HepG2 (cell line): ENCODE data around the gene FUCA1. TPM values are rescaled to one million over a fixed set of nuclear protein-coding genes. Genes with fewer than 3 reads are reported as not detected.

Experiments used
- CEBPZ ChIP-seq: IDR thresholded peaks from 2 replicates; pipeline ENCODE4 v1.6.1; 2012; ENCODE audit warnings: low read length, improper control_type of control experiment
- GABPA ChIP-seq, 2 experiments: IDR thresholded peaks; 2 replicates each; pipeline ENCODE4 v1.6.1; 2011 to 2016; ENCODE audit warnings: low read depth in 2 of 2, low read length in 1 of 2, missing biosample characterization in 1 of 2, missing genetic modification characterization in 1 of 2
- HOXA3 ChIP-seq: sonication (generic); formaldehyde crosslinking; IDR thresholded peaks from 2 replicates; pipeline ENCODE4 v1.5.0; 2020; ENCODE audit warnings: missing genetic modification reagents
- IKZF4 ChIP-seq: sonication (generic); formaldehyde crosslinking; IDR thresholded peaks from 2 replicates; pipeline ENCODE4 v1.5.1; 2020; ENCODE audit warnings: borderline replicate concordance, mild to moderate bottlenecking, low read depth, missing genetic modification reagents; ENCODE audit errors: not compliant biosample characterization
- MIER2 ChIP-seq: IDR thresholded peaks from 2 replicates; pipeline ENCODE4 v1.6.1; 2016; ENCODE audit warnings: missing biosample characterization, missing genetic modification reagents
- PRMT3 ChIP-seq: sonication (generic); formaldehyde crosslinking; IDR thresholded peaks from 2 replicates; pipeline ENCODE4 v1.8.1; 2022; ENCODE audit warnings: low read depth, mild to moderate bottlenecking, moderate library complexity, missing genetic modification reagents, borderline replicate concordance
- PRPF4 ChIP-seq: fragments of 200-400 bp; formaldehyde crosslinking; IDR thresholded peaks from 2 replicates; pipeline ENCODE4 v1.6.1; 2016; ENCODE audit warnings: low read length, low read depth; ENCODE audit not compliant: poor library complexity, severe bottlenecking
- RFX5 ChIP-seq: IDR thresholded peaks from 2 replicates; pipeline ENCODE4 v1.6.1; 2011; ENCODE audit warnings: low read depth, low read length, improper control_type of control experiment
- SALL1 ChIP-seq: sonication (generic); formaldehyde crosslinking; IDR thresholded peaks from 2 replicates; pipeline ENCODE4 v1.8.0; 2022; ENCODE audit warnings: mild to moderate bottlenecking, missing genetic modification reagents
- SNAPC5 ChIP-seq: sonication (generic); formaldehyde crosslinking; IDR thresholded peaks from 2 replicates; pipeline ENCODE4 v1.8.1; 2023; ENCODE audit warnings: mild to moderate bottlenecking, missing genetic modification reagents, borderline replicate concordance
- STAG1 ChIP-seq: sonication (generic); formaldehyde crosslinking; IDR thresholded peaks from 2 replicates; pipeline ENCODE4 v1.4.0; 2020; ENCODE audit warnings: missing genetic modification reagents
- THRA ChIP-seq: sonication (generic); formaldehyde crosslinking; IDR thresholded peaks from 2 replicates; pipeline ENCODE4 v1.4.0; 2020; ENCODE audit warnings: missing genetic modification reagents, borderline replicate concordance
- ZFP36 ChIP-seq: fragments of 150-350 bp; IDR thresholded peaks from 2 replicates; pipeline ENCODE4 v1.6.1; 2018; ENCODE audit warnings: borderline replicate concordance, low read length, low read depth; ENCODE audit not compliant: partially characterized antibody
- ZNF260 ChIP-seq: sonication (generic); formaldehyde crosslinking; IDR thresholded peaks from 2 replicates; pipeline ENCODE4 v1.4.0; 2020; ENCODE audit warnings: missing genetic modification reagents, low read depth, mild to moderate bottlenecking, borderline replicate concordance
- ZNF281 ChIP-seq: sonication (generic); formaldehyde crosslinking; IDR thresholded peaks from 2 replicates; pipeline ENCODE4 v1.4.0; 2020; ENCODE audit warnings: missing genetic modification reagents, borderline replicate concordance
- ZNF33B ChIP-seq: sonication (generic); formaldehyde crosslinking; IDR thresholded peaks from 2 replicates; pipeline ENCODE4 v1.5.1; 2020; ENCODE audit warnings: mild to moderate bottlenecking, missing genetic modification reagents
- ZNF460 ChIP-seq: sonication (generic); formaldehyde crosslinking; IDR thresholded peaks from 2 replicates; pipeline ENCODE4 v1.5.1; 2020; ENCODE audit warnings: missing genetic modification reagents, mild to moderate bottlenecking, borderline replicate concordance
- ZNF598 ChIP-seq: sonication (generic); formaldehyde crosslinking; IDR thresholded peaks from 2 replicates; pipeline ENCODE4 v1.5.1; 2020; ENCODE audit warnings: mild to moderate bottlenecking, missing genetic modification reagents, borderline replicate concordance
- ZNF605 ChIP-seq: sonication (generic); formaldehyde crosslinking; IDR thresholded peaks from 2 replicates; pipeline ENCODE4 v1.8.0; 2022; ENCODE audit warnings: mild to moderate bottlenecking, missing genetic modification reagents
- polyA plus RNA-seq, 8 experiments: library from polyadenylated mRNA; depleted of rRNA in 3 of 8; stranded (reverse) in 7 of 8; unstranded in 1 of 8; fragments of >200 nt; fragmentation: Illumina TruSeq in 4 of 8; extraction: Trizol in 4 of 8; gene quantifications; 2 replicates each; pipeline versions ENCODE4 v1.2.1 to v1.2.3, GENCODE V29; 2011 to 2016; ENCODE audit warnings: low read depth in 4 of 8, missing spikeins in 1 of 8, mixed read lengths in 1 of 8; ENCODE audit not compliant: insufficient read depth in 1 of 8
- total RNA-seq, 5 experiments: library from RNA; depleted of rRNA; stranded (reverse); fragments of >200 nt; fragmentation: Illumina TruSeq; extraction: Trizol; gene quantifications; 2 replicates each; pipeline ENCODE4 v1.2.3, GENCODE V29; 2016; ENCODE audit warnings: low read depth in 1 of 5

The FUCA1 gene
- total and polyA plus RNA-seq, 2 of the 13 experiments (the other 11 are each of a cell fraction or from before 2014, with no cell fraction given), result 32.7 to 33.6 TPM

GRCh38 chr1:23825076-23825761, 42.9 kb downstream of the FUCA1 start, which contains the start of gene HMGCL (continued):
- no peak for TF ChIP-seq THRA
- TF ChIP-seq CEBPZ, result no peak
- TF ChIP-seq IKZF4 (CRISPR knock-in tag), result peak; percentile 79
- TF ChIP-seq PRMT3 (CRISPR knock-in tag), result no peak
- 0 out of 2 replicates have a peak, but pooled peaks have one; percentile 4 for TF ChIP-seq STAG1
- TF ChIP-seq SALL1, result peak; percentile 84
- TF ChIP-seq ZNF605 (CRISPR knock-in tag), result no peak; the same call in 1 of the 2 replicates
- peak; percentile 95 for TF ChIP-seq HOXA3 (CRISPR knock-in tag)
- no peak for TF ChIP-seq ZNF260
- peak; percentile 81; the same call in 1 of the 2 replicates for TF ChIP-seq ZNF598
- TF ChIP-seq ZNF460 (CRISPR knock-in tag), result no peak; the same call in 1 of the 2 replicates
- peak; percentile 21; the same call in 1 of the 2 replicates for TF ChIP-seq ZNF281 (CRISPR knock-in tag)
- no peak for TF ChIP-seq MIER2 (CRISPR knock-in tag)
- TF ChIP-seq ZFP36, result no peak
- TF ChIP-seq RFX5, result no peak
- TF ChIP-seq PRPF4, result no peak
- TF ChIP-seq ZNF33B (CRISPR knock-in tag), result no peak
- TF ChIP-seq SNAPC5, result peak; percentile 81; the same call in 1 of the 2 replicates
- no peak for TF ChIP-seq GABPA (IDR thresholded peaks at IDR 0.05; ENCODE audit: low read depth, low read length)
- TF ChIP-seq GABPA (CRISPR knock-in tag; IDR thresholded peaks at IDR 0.05; ENCODE audit: low read depth), result peak; percentile 40; the same call in 1 of the 2 replicates
